Stimulated activated naive CD8-positive, alpha-beta T cell treated with anti-CD3 and anti-CD28 coated beads, Interleukin-15, Interleukin-2, amounts not matched to agents 100 ng/mL and 50 ng/mL, for 24 hours (primary cell): Measurements from ENCODE around the gene NPAS2.

Experiments used
- H3K27ac Mint-ChIP-seq: one replicate; pipeline ENCODE4 v1.8.0; 2021; ENCODE audit warnings: mild to moderate bottlenecking, mixed read lengths
- H3K27me3 Mint-ChIP-seq: one replicate; pipeline ENCODE4 v1.8.0; 2021; ENCODE audit warnings: mixed read lengths
- H3K36me3 Mint-ChIP-seq: one replicate; pipeline ENCODE4 v1.8.0; 2021; ENCODE audit warnings: low read depth, mixed read lengths
- H3K4me1 Mint-ChIP-seq: one replicate; pipeline ENCODE4 v1.8.0; 2021; ENCODE audit warnings: low read depth, mixed read lengths
- H3K4me3 Mint-ChIP-seq: one replicate; pipeline ENCODE4 v1.8.0; 2021; ENCODE audit warnings: mild to moderate bottlenecking, mixed read lengths
- H3K9me3 Mint-ChIP-seq: one replicate; pipeline ENCODE4 v1.8.0; 2021; ENCODE audit warnings: mixed read lengths

The NPAS2 gene

GRCh38 chr2:101040072-101040471 is 220.1 kb downstream of the NPAS2 start:
- no peaks in the 10 kb centered on the region for H3K4me1 Mint-ChIP-seq
- no peak overlapping the region for H3K4me3 Mint-ChIP-seq
- H3K36me3 Mint-ChIP-seq = no peaks in the 10 kb centered on the region
- H3K27me3 Mint-ChIP-seq = no peaks in the 10 kb centered on the region
- no peaks in the 10 kb centered on the region for H3K9me3 Mint-ChIP-seq
- H3K27ac Mint-ChIP-seq = no peak overlapping the region

DNA sequence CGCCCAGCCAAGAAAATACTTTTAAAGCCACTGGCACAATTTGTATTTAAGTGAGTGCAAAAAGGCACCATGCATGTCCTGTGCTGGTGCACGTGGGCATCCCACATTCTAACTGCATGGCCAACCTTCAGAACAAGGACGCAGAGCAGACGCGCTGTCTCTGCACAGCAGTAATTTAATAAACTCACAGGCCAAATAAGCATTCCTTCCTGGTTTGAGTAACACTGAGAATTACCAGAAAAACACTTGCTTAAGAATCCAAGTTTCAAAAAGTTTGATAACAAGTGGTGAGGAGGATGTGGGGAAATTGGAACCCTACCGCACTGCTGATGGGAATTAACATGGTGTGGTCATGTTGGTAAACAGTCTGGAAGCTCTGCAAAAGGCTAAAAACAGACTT is 220.8 kb downstream of the NPAS2 start:
- Mint-ChIP-seq H3K4me3 (no peak overlapping the region), H3K27ac (no peak overlapping the region), H3K36me3 (no peaks in the 10 kb centered on the region), H3K27me3 (no peaks in the 10 kb centered on the region), H3K9me3 (no peaks in the 10 kb centered on the region), H3K4me1 (no peaks in the 10 kb centered on the region)

DNA sequence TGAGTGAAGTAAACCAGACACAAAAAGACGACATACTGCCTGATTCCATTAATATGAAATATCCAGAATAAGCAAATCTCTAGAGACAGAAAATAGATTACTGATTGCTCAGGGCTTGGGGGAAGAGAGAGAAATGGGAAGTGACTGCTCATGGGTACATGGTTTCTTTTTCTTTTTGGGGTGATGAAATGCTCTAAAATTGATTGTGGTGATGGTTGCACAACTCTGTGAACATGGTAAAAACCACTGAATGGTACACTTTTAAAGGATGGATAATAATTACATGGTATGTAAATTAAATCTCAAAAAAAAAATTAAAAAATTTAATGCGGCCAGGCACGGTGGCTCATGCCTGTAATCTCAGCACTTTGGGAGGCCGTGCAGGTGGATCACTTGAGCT is 221.5 kb downstream of the NPAS2 start:
- Mint-ChIP-seq H3K27me3 (no peaks in the 10 kb centered on the region), H3K36me3 (no peaks in the 10 kb centered on the region), H3K9me3 (no peaks in the 10 kb centered on the region), H3K4me1 (no peaks in the 10 kb centered on the region), H3K4me3 (no peak overlapping the region), H3K27ac (no peak overlapping the region)

DNA sequence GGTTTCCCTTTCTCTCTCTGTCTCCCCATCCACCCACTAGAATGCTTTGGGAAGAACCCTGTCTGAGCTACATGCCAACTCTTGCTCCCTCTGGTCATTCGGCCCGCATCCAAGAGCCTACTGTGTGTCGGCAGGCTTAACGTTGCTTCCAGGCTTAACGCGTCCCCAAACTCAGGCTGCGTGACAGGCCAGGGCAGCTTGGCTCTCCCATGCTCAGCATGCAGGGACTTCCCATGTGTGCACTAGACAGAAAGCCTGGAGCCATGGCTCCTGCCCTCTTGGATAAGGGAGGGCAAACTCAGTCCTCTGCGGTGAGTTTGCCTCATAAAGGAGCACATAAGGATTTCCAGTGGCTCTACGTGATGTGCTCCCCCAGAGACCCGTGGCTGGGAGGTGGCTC is 225.4 kb downstream of the NPAS2 start:
- no peak overlapping the region for H3K27ac Mint-ChIP-seq
- no peaks in the 10 kb centered on the region for H3K27me3 Mint-ChIP-seq
- no peak overlapping the region for H3K4me3 Mint-ChIP-seq
- H3K4me1 Mint-ChIP-seq = no peaks in the 10 kb centered on the region
- no peaks in the 10 kb centered on the region for H3K36me3 Mint-ChIP-seq
- H3K9me3 Mint-ChIP-seq = no peaks in the 10 kb centered on the region
